GM12878 (cell line): Measurements from ENCODE around the gene RASAL2.

Experiments
- CHD2 ChIP-seq: IDR thresholded peaks from 2 replicates; pipeline ENCODE4 v1.6.1; 2011; ENCODE audit warnings: low read depth, low read length, improper control_type of control experiment, borderline replicate concordance
- EP300 ChIP-seq, 2 experiments: fragments of 150-350 bp in 1 of 2; IDR thresholded peaks; 2 replicates each; pipeline ENCODE4 v1.6.1; 2011 to 2012; ENCODE audit warnings: low read depth in 2 of 2, low read length in 2 of 2, borderline replicate concordance in 1 of 2, improper control_type of control experiment in 1 of 2, inconsistent platforms in 1 of 2; ENCODE audit not compliant: control insufficient read depth in 1 of 2
- JUNB ChIP-seq: IDR thresholded peaks from 2 replicates; pipeline ENCODE4 v1.6.1; 2016; ENCODE audit warnings: antibody characterized with exemption, mild to moderate bottlenecking
- MAX ChIP-seq: IDR thresholded peaks from 2 replicates; pipeline ENCODE4 v1.6.1; 2012; ENCODE audit warnings: low read depth, low read length, improper control_type of control experiment
- MTA3 ChIP-seq: IDR thresholded peaks from 2 replicates; pipeline ENCODE4 v1.6.1; 2012; ENCODE audit warnings: low read length, inconsistent platforms, borderline replicate concordance
- MXI1 ChIP-seq: fragments of 150-350 bp; IDR thresholded peaks from 2 replicates; pipeline ENCODE4 v1.6.1; 2011; ENCODE audit warnings: low read depth, mild to moderate bottlenecking, inconsistent platforms, low read length, improper control_type of control experiment
- NR2C1 ChIP-seq: fragments of 450-650 bp; IDR thresholded peaks from 2 replicates; pipeline ENCODE4 v1.6.1; 2017; ENCODE audit warnings: antibody characterized with exemption, mild to moderate bottlenecking, moderate library complexity
- PML ChIP-seq: IDR thresholded peaks from 2 replicates; pipeline ENCODE4 v1.6.1; 2012; ENCODE audit warnings: low read length, inconsistent platforms
- POLR2A ChIP-seq: IDR thresholded peaks from 2 replicates; pipeline ENCODE4 v1.6.1; 2011; ENCODE audit warnings: low read depth, mild to moderate bottlenecking, low read length
- SIN3A ChIP-seq: IDR thresholded peaks from 2 replicates; pipeline ENCODE4 v1.6.1; 2012; ENCODE audit warnings: low read depth, low read length, improper control_type of control experiment
- YY1 ChIP-seq: IDR thresholded peaks from 2 replicates; pipeline ENCODE4 v1.6.1; 2011; ENCODE audit warnings: low read depth, mild to moderate bottlenecking, low read length
- TF ChIP-seq, protein P1 (sequence below), 3 experiments: IDR thresholded peaks in 2 of 3; conservative IDR thresholded peaks in 1 of 3; 2 replicates each; pipeline ENCODE4 v1.5.1; 2011; ENCODE audit warnings: low read depth in 3 of 3, low read length in 3 of 3, mild to moderate bottlenecking in 3 of 3, control low read depth in 2 of 3, moderate library complexity in 2 of 3, inconsistent platforms in 1 of 3, mixed read lengths in 1 of 3; ENCODE audit not compliant: control insufficient read depth in 2 of 3, insufficient read depth in 1 of 3; ENCODE audit errors: extremely low read depth in 1 of 3
- TF ChIP-seq, protein P2 (sequence below): fragments of 450-650 bp; formaldehyde crosslinking; IDR thresholded peaks from 2 replicates; pipeline ENCODE4 v1.4.0; 2020; ENCODE audit warnings: mild to moderate bottlenecking, moderate library complexity
- TF ChIP-seq, protein P3 (sequence below): IDR thresholded peaks from 2 replicates; pipeline ENCODE4 v1.6.1; 2012; ENCODE audit warnings: low read depth, low read length, improper control_type of control experiment

DNA sequence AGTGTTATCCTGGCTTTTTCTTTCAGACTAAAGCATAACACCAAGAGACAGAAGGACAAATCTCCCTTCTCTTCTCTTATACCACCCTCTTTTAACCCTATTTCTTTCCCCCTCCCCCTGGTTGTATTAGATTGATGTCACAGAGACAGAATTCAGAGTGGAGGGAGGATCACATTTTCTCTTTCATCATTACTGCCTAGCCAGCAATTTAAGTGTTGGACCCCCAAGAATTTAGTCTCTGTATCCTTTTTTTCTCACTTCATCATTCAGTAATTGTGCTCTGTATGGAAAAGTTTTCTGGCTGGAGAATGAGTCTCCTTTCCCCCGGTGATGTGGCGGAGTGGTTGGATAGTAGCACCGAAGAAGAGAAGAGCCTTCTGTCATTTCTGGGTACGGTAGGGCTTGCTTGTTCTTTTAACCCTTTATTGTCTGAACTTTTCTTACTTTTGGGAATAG is 278.1 kb downstream of the RASAL2 start:
- TF ChIP-seq MTA3 (no peak), POLR2A (no peak), EP300 (IDR thresholded peaks at IDR 0.05; ENCODE audit: borderline replicate concordance in 1 of 2, control insufficient read depth in 1 of 2, low read depth in 2 of 2, low read length in 2 of 2) (no peak), MAX (no peak), PML (no peak), MXI1 (no peak), SIN3A (no peak), CHD2 (no peak), YY1 (no peak), JUNB (no peak), NR2C1 (no peak)
- TF ChIP-seq, protein P1, sequence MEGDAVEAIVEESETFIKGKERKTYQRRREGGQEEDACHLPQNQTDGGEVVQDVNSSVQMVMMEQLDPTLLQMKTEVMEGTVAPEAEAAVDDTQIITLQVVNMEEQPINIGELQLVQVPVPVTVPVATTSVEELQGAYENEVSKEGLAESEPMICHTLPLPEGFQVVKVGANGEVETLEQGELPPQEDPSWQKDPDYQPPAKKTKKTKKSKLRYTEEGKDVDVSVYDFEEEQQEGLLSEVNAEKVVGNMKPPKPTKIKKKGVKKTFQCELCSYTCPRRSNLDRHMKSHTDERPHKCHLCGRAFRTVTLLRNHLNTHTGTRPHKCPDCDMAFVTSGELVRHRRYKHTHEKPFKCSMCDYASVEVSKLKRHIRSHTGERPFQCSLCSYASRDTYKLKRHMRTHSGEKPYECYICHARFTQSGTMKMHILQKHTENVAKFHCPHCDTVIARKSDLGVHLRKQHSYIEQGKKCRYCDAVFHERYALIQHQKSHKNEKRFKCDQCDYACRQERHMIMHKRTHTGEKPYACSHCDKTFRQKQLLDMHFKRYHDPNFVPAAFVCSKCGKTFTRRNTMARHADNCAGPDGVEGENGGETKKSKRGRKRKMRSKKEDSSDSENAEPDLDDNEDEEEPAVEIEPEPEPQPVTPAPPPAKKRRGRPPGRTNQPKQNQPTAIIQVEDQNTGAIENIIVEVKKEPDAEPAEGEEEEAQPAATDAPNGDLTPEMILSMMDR (IDR thresholded peaks at IDR 0.05 in 2 of 3, conservative IDR thresholded peaks at IDR 0.05 in 1 of 3; ENCODE audit: control insufficient read depth in 2 of 3, extremely low read depth in 1 of 3, insufficient read depth in 1 of 3, low read depth in 3 of 3, low read length in 3 of 3), result no peak
- TF ChIP-seq, protein P2, sequence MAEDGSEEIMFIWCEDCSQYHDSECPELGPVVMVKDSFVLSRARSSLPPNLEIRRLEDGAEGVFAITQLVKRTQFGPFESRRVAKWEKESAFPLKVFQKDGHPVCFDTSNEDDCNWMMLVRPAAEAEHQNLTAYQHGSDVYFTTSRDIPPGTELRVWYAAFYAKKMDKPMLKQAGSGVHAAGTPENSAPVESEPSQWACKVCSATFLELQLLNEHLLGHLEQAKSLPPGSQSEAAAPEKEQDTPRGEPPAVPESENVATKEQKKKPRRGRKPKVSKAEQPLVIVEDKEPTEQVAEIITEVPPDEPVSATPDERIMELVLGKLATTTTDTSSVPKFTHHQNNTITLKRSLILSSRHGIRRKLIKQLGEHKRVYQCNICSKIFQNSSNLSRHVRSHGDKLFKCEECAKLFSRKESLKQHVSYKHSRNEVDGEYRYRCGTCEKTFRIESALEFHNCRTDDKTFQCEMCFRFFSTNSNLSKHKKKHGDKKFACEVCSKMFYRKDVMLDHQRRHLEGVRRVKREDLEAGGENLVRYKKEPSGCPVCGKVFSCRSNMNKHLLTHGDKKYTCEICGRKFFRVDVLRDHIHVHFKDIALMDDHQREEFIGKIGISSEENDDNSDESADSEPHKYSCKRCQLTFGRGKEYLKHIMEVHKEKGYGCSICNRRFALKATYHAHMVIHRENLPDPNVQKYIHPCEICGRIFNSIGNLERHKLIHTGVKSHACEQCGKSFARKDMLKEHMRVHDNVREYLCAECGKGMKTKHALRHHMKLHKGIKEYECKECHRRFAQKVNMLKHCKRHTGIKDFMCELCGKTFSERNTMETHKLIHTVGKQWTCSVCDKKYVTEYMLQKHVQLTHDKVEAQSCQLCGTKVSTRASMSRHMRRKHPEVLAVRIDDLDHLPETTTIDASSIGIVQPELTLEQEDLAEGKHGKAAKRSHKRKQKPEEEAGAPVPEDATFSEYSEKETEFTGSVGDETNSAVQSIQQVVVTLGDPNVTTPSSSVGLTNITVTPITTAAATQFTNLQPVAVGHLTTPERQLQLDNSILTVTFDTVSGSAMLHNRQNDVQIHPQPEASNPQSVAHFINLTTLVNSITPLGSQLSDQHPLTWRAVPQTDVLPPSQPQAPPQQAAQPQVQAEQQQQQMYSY (CRISPR knock-in tag), result no peak
- TF ChIP-seq, protein P3, sequence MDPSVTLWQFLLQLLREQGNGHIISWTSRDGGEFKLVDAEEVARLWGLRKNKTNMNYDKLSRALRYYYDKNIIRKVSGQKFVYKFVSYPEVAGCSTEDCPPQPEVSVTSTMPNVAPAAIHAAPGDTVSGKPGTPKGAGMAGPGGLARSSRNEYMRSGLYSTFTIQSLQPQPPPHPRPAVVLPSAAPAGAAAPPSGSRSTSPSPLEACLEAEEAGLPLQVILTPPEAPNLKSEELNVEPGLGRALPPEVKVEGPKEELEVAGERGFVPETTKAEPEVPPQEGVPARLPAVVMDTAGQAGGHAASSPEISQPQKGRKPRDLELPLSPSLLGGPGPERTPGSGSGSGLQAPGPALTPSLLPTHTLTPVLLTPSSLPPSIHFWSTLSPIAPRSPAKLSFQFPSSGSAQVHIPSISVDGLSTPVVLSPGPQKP, result no peak
